SJCRH30 (cell line): ENCODE results near the gene NAP1L4. TPM values are rescaled to one million over a fixed set of nuclear protein-coding genes. Genes with fewer than 3 reads are reported as not detected.

ENCODE experiments used
- DNase-seq, 2 experiments: peaks; one replicate each; pipeline ENCODE4 v3.0.0-alpha.2; 2015 to 2020
- H3K27ac ChIP-seq: fragments of 250-450 bp; sonication (Bioruptor Pico); 2 replicates; pipeline ENCODE4 v1.5.1; 2020; ENCODE audit warnings: mild to moderate bottlenecking, moderate library complexity
- H3K27me3 ChIP-seq: fragments of 250-450 bp; sonication (Bioruptor Pico); 2 replicates; pipeline ENCODE4 v1.5.1; 2020; ENCODE audit warnings: mild to moderate bottlenecking, moderate library complexity
- H3K36me3 ChIP-seq: fragments of 250-450 bp; sonication (Bioruptor Pico); 2 replicates; pipeline ENCODE4 v1.5.1; 2020; ENCODE audit warnings: mild to moderate bottlenecking, moderate library complexity
- H3K4me1 ChIP-seq: fragments of 250-450 bp; sonication (Bioruptor Pico); 2 replicates; pipeline ENCODE4 v1.5.1; 2020; ENCODE audit warnings: mild to moderate bottlenecking, moderate library complexity
- H3K4me3 ChIP-seq: fragments of 250-450 bp; sonication (Bioruptor Pico); 2 replicates; pipeline ENCODE4 v1.5.1; 2020; ENCODE audit warnings: mild to moderate bottlenecking, moderate library complexity
- H3K9me3 ChIP-seq: fragments of 250-450 bp; sonication (Bioruptor Pico); replicated peaks from 2 replicates; pipeline ENCODE4 v1.5.1; 2020; ENCODE audit warnings: mild to moderate bottlenecking, moderate library complexity
- total RNA-seq: library from RNA; depleted of rRNA; stranded (reverse); fragments of >200 nt; shearing (Covaris generic); gene quantifications from 2 replicates; pipeline ENCODE4 v1.2.3, GENCODE V29; 2014

NAP1L4 gene
- total RNA-seq, 1 experiment from 2014 or later: 168 TPM

DNA sequence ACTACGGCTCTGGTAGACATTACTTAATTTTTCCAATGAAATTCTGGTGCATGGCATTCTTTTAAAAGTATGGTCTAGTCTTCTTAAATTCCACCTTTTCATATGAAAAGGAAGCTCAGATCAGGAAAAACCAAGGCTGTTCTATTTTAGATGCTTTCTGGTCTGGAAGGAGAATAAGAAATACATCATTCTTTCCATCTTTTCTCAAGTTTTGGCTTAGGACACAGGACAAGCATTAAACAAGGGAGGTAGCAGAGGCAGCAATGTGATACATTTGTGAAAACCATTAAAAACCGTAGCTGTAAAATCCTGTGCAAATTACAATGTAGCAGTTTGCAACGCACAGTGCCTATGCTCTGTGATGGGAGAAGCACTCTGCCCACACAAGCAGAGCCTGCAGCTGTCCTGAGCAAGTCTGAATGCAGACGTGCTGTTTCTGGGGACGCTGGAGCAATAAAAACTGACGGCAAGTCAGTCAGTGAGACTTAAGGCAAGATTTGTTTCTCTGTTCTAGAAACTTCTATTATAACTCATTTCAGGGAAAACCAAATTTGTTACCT lies 23.7 kb downstream of the NAP1L4 start:
- Histone ChIP-seq H3K4me1 (no peaks in the 10 kb centered on the region), H3K4me3 (no peak overlapping the region), H3K9me3 (no peaks in the 10 kb centered on the region), H3K36me3 (peaks cover 94% of the 10 kb centered on the region), H3K27ac (no peak overlapping the region), H3K27me3 (no peaks in the 10 kb centered on the region)
- no peak for DNase-seq

DNA sequence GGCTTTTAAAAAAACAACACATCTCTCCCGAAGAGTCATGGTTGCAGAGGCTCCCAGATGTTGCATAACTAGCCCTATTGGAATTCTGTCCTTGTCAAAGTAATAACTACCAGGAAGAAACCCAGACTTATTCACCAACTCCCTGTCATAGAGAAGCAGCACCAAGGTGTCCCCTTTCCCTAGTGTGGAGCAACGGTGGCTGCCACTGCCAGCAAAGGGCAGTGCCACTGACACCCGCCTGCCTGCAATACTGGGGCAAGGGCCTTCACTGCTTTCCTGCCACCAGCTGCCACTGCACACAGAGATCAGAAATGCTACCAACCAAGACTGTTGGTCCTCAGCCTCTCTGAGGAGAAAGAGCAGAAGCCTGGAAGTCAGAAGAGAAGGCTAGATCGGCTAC lies 27.3 kb downstream of the NAP1L4 start:
- H3K36me3 ChIP-seq: peaks cover 90% of the 10 kb centered on the region

DNA sequence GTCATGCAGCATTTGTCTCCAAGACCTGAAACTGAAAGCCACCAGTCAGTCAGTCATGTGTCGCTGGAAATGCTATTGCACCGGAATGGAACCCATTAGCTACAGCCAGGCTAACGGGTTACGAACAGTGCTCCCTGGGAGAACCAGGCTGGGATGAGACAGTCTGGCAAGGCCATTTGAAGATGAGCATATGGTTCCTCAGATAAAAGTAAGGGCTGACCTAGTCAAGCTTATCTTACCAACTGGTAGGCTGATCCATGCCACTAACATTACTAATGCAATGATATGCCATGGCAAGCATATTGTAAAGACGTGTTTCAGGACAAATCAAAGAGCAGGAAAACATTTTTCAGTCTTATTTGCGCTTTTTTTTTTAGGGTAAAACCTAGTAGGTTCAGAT lies 28.4 kb downstream of the NAP1L4 start:
- Histone ChIP-seq H3K27me3 (no peaks in the 10 kb centered on the region), H3K9me3 (no peaks in the 10 kb centered on the region), H3K4me1 (no peaks in the 10 kb centered on the region), H3K4me3 (no peak overlapping the region), H3K36me3 (peaks cover 91% of the 10 kb centered on the region), H3K27ac (no peak overlapping the region)
- no peak for DNase-seq

More for the DNA sequence above, 27.3 kb downstream of the NAP1L4 start:
- Histone ChIP-seq H3K9me3 (no peaks in the 10 kb centered on the region), H3K27ac (no peak overlapping the region), H3K27me3 (no peaks in the 10 kb centered on the region), H3K4me3 (no peak overlapping the region), H3K4me1 (no peaks in the 10 kb centered on the region)
- no peak for DNase-seq

DNA sequence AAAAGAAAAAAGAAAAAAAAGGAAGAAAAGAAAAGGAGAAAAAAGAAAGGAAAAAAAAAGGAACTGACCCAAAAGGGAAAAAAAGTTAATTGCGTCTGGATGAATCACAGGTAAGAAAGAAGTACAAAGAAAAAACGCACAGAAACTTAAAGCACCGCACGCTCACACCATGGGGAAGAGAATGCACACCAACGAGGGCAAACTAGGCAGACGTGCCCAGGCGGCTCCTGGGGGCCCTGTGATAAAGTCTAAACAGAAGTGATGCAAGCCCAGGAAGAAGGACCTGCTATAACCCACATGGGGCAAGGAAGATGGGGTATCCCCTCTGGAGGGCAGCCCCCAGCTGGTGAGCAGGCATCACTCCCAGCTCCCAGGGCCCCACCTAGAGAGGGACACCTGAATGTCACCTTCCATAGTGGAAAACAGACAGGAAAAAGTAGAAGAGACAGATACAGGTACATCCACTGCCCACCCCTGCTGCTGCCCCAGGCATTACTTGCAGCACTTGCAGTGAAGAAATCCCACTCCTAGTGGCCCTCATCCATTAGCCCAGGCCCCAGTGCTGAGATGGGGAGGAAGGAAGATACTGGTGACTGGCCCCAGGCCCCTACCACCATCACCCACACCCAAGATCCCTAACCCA lies 28.9 kb downstream of the NAP1L4 start:
- no peak for DNase-seq
- no peak overlapping the region for H3K27ac ChIP-seq
- no peaks in the 10 kb centered on the region for H3K9me3 ChIP-seq
- H3K4me3 ChIP-seq: no peak overlapping the region
- H3K4me1 ChIP-seq: no peaks in the 10 kb centered on the region
- no peaks in the 10 kb centered on the region for H3K27me3 ChIP-seq
- H3K36me3 ChIP-seq: peaks cover 91% of the 10 kb centered on the region

DNA sequence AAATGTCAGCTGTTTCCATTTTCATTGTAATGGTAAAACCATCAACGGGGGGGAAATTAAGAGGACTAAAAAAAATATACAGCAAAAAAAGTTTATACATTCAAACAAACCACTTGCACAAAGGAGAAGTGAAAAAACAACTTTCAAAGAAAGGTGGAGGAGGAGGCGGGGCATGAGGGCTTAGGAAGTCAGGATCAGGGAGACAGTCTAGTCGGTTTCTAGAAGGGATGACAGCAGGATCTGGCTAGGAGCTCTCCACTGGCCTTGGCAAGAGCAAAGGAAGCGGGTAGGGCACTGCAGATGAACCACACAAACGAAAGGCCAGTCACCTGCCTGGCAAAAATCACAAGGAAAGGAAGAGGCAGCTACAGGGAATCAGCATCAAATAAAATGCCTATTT lies 31.0 kb downstream of the NAP1L4 start:
- peaks cover 90% of the 10 kb centered on the region for H3K36me3 ChIP-seq
- DNase-seq: no peak
- H3K4me1 ChIP-seq: no peaks in the 10 kb centered on the region
- H3K27ac ChIP-seq: no peak overlapping the region
- H3K9me3 ChIP-seq: no peaks in the 10 kb centered on the region
- no peak overlapping the region for H3K4me3 ChIP-seq
- H3K27me3 ChIP-seq: no peaks in the 10 kb centered on the region

DNA sequence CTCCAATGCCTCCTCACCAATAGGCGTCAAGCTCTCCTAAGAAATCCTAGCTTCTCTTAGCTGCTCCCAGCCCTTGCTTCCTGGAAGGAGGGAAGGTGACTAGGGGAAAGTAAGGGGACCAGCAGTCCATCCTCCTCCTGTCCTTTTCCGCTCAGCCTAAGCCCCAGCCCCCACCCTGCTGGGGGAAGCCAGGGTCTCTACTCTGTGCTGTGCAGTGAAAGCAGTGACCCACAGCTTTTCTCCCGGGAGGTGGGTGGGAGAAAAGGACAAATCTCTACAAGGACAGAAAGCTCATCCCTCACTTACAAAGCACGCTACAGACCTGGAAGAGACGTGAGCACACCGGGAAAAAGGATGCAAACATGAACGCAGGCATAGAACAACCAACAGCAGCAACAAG lies 32.0 kb downstream of the NAP1L4 start:
- Histone ChIP-seq H3K27me3 (no peaks in the 10 kb centered on the region), H3K9me3 (no peaks in the 10 kb centered on the region), H3K4me1 (no peaks in the 10 kb centered on the region), H3K36me3 (peaks cover 90% of the 10 kb centered on the region), H3K4me3 (no peak overlapping the region), H3K27ac (no peak overlapping the region)
- no peak for DNase-seq

DNA sequence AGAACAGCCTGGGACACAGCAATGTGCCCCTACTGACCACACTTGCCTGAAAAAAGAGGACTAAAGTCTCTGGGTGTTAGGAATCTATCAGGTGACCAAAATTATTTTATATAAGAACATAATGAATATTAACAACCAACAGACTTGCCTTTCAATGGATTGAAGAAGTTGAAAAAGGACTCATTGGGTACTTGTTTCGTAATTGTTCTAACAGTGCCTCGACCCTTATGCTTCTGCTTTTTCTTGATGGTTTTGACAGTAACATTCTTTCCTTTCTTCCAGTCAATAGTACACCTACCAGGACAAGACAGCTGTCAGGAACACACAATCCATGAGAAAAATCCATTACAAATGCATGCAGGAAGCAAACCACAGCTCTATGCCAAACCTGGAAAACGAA lies 33.9 kb downstream of the NAP1L4 start:
- DNase-seq: no peak
- Histone ChIP-seq H3K36me3 (peaks cover 88% of the 10 kb centered on the region), H3K27me3 (no peaks in the 10 kb centered on the region), H3K4me1 (no peaks in the 10 kb centered on the region), H3K27ac (no peak overlapping the region), H3K4me3 (no peak overlapping the region), H3K9me3 (no peaks in the 10 kb centered on the region)

DNA sequence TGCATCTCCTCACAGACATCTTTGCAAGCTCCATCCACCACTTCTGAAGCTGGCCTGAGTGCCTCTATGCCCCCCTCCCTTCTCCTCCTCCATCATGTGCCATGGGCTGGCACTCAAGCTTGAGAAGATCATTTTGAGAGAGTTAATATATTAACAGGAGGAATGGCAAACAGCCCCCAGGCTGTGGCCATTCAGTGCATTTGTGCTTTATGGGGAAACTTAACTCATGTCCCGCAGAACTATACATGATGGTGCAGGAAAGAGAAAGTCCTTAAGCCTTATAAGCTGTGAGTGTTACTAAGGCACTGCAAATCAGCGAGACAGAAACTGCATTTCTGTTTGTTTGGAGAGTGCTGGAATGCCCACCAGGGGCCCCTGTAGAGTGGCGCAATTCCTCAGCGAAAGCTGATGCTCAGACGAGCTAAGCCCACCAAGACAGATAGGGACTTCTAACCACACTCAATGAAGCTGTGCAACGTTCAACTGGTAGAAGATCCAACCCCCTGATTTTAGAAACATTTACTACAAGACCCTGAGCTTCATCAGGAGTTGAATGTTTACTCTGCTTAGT lies 36.1 kb downstream of the NAP1L4 start:
- H3K27me3 ChIP-seq: no peaks in the 10 kb centered on the region
- H3K4me1 ChIP-seq: no peaks in the 10 kb centered on the region; the same call in 1 of the 2 replicates
- H3K4me3 ChIP-seq: no peak overlapping the region
- no peaks in the 10 kb centered on the region for H3K9me3 ChIP-seq
- no peak for DNase-seq
- no peak overlapping the region for H3K27ac ChIP-seq
- H3K36me3 ChIP-seq: peaks cover 95% of the 10 kb centered on the region

DNA sequence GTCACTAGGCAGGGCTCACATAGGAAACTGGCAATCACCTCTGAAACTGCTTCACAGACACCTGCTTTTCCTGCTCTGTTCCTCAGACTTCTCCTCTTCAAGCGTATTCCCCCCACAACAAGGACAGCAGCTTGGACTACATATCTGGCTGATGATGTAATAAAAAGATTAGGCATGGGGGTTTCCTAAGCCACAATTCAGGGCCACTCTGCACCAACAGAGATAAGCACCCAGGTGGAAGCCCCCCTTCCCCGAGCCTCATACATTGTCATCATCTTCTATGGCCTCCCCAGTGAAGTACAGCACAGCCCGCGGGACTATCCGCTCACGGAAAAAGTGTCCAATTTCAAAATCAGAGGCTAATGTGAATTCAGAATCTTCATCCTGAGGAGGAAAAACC lies 37.9 kb downstream of the NAP1L4 start:
- Histone ChIP-seq H3K27ac (no peak overlapping the region), H3K36me3 (peaks cover 97% of the 10 kb centered on the region), H3K4me3 (no peak overlapping the region), H3K4me1 (no peaks in the 10 kb centered on the region; the same call in 1 of the 2 replicates), H3K27me3 (no peaks in the 10 kb centered on the region), H3K9me3 (no peaks in the 10 kb centered on the region)
- DNase-seq: peak in 1 of 2 experiments; percentile 19

DNA sequence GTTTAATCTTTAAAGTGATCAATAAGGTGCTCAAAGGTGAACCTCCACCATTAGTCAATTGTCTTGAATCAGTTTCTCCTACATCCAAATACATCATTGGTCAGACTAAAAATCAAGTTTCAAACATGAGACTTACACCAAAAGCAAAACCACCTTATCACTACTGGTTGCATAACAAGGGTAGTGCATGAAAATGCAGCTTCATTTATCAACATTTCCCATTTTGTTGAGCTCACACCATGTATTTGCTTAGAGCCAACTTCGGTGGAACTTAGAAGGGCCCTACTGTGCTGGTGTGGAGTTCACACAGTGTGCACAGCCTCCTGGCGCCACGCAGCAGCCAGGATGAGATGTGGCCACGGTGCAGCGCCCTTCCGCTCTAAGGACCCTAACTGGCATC lies 39.8 kb downstream of the NAP1L4 start:
- no peak overlapping the region for H3K4me3 ChIP-seq
- H3K36me3 ChIP-seq: peaks cover 96% of the 10 kb centered on the region
- no peak overlapping the region for H3K27ac ChIP-seq
- no peaks in the 10 kb centered on the region for H3K27me3 ChIP-seq
- no peaks in the 10 kb centered on the region; the same call in 1 of the 2 replicates for H3K4me1 ChIP-seq
- H3K9me3 ChIP-seq: no peaks in the 10 kb centered on the region
- DNase-seq: no peak

DNA sequence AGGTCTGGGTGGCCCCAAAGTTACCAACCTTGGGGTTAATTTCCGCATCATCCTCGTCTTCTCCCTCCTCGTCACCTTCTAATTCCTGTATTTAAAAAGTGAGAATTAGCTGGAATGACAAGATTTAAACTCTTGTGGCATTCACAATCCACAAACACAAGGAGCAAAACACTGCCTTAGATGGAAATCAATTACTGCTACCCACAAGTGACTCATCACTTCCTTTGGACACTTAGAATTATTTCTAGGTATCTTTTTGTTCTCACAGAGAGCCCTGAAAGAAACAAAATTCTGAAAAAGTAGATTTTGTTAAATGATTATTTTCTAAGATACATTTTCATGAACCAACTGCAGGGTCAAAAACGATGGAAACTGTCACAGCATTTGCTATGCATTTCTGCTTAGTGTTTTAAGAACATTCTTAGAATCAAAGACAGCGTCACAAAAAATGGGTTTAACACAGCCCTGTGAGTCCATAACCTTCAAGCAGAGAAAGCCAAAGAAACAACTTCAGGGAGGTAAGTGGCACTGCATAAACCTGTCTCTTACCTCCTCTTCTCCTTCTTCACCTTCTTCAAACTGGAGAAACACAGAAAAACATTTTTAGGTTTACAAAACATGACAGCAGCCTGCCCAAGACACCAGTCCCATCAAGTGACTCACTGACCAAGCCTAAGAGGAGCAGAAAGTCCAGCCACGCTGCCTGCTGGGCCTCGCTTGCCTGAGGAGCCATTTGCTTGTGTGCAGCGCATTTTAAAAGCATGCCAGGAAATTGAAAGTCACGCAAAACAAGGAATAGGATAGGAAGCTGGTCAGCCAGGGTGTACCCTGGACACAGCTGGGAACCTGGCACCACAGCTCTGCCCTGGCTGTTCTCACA lies 40.7 kb downstream of the NAP1L4 start:
- no peak overlapping the region for H3K27ac ChIP-seq
- H3K4me1 ChIP-seq: no peaks in the 10 kb centered on the region; the same call in 1 of the 2 replicates
- H3K4me3 ChIP-seq: no peak overlapping the region
- peaks cover 97% of the 10 kb centered on the region for H3K36me3 ChIP-seq
- DNase-seq: no peak
- H3K27me3 ChIP-seq: no peaks in the 10 kb centered on the region
- no peaks in the 10 kb centered on the region for H3K9me3 ChIP-seq

DNA sequence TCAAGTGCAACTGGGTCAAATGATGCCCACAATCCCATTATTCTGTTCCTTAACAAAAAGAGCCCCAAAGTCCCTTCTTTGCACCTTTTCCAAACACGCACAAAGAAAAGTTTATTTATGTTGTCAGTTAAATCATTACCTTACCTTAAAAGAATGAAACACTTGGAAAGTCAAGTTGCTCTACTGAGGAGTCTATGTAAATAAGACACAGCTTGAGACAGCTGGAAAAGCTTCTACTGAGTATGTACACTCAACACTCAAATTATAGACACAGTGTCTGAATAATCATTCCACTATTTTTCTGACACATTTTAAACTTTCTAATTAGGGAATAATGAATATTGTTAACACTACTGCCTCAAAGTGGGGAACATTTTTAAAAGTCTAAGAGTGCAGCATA lies 41.3 kb downstream of the NAP1L4 start:
- Histone ChIP-seq H3K27ac (no peak overlapping the region), H3K27me3 (no peaks in the 10 kb centered on the region), H3K4me1 (no peaks in the 10 kb centered on the region; the same call in 1 of the 2 replicates), H3K36me3 (peaks cover 95% of the 10 kb centered on the region), H3K9me3 (no peaks in the 10 kb centered on the region), H3K4me3 (no peak overlapping the region)
- no peak for DNase-seq

DNA sequence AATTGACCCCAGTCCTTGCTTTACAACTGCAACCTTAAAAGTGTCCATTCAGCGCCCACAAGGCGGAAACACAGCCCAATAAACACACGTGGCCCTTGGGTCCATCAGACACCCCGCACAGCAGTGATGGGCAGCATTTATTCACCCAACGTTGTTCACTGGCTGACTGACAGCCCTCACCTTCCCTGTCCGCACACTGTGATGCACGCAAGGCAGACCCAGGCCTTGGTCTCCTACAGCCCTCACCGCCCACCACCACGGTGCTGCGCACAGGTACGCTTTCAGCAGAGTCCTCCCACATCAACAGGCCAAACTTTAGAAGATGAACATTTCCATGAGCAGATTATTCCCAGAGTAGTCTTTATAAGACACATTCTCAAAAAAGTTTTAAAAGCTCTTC lies 42.2 kb downstream of the NAP1L4 start:
- no peak for DNase-seq
- peaks cover 96% of the 10 kb centered on the region for H3K36me3 ChIP-seq
- H3K4me1 ChIP-seq: no peaks in the 10 kb centered on the region; the same call in 1 of the 2 replicates

DNA sequence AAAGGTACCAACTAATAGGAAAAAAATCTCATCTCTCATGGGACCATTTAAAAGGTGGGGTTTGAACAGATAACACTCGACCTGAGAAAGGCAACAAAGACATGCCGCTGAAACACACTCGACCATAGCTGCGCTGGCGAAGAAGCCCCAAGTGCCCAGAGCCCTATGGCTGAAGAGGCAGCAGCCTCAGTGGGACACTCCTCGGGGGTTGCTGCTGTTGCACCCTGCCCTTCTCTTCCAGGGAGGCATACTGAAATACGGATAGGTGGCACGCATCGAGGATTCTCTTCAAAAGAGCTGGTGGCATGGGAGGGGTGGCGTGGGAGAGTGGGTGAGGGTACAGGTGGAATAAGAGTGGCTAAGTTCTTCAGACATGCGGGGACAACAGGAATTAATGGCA lies 44.4 kb downstream of the NAP1L4 start:
- H3K27me3 ChIP-seq: no peaks in the 10 kb centered on the region
- H3K27ac ChIP-seq: no peak overlapping the region
- H3K4me1 ChIP-seq: no peaks in the 10 kb centered on the region; the same call in 1 of the 2 replicates
- DNase-seq: no peak
- H3K9me3 ChIP-seq: no peaks in the 10 kb centered on the region
- H3K4me3 ChIP-seq: no peak overlapping the region
- H3K36me3 ChIP-seq: peaks cover 85% of the 10 kb centered on the region

More for the DNA sequence above, 42.2 kb downstream of the NAP1L4 start:
- Histone ChIP-seq H3K27me3 (no peaks in the 10 kb centered on the region), H3K9me3 (no peaks in the 10 kb centered on the region), H3K4me3 (no peak overlapping the region), H3K27ac (no peak overlapping the region)

DNA sequence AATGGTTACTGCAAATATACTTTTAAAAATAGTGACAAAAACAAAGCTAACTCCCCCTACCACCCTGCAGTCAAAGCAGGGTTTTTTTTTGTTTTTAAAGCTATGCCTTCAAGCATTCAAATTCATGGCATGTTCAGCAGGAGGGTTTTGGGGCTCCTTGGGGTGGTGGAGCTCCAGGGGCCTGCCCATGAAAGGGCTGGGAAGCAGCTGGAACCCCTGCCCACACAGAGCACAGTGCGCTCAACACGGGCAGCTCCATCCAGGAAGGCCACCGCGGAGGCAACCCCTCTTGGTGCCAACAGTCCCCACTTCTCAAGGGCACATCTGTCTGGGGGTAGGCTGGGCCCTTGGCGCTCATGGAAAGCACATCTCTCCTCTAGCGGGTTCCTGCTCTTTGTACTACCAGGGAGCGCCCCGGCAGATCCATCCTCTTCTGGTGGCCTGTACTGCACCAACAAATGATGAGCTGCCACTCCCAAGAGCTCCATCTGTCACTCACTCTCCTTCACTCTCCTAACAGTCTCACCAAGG lies 46.3 kb downstream of the NAP1L4 start:
- Histone ChIP-seq H3K27ac (no peak overlapping the region), H3K27me3 (no peaks in the 10 kb centered on the region), H3K9me3 (no peaks in the 10 kb centered on the region), H3K36me3 (peaks cover 66% of the 10 kb centered on the region), H3K4me3 (no peak overlapping the region), H3K4me1 (no peaks in the 10 kb centered on the region)
- no peak for DNase-seq
